Left ventricle myocardium inferior (tissue), 1 donor: ENCODE data around the gene SUMO3. TPM values are rescaled to one million over a fixed set of nuclear protein-coding genes. Genes with fewer than 3 reads are reported as not detected.

Source experiments
- DNase-seq: peaks from one replicate; pipeline ENCODE4 v3.0.0-alpha.2; 2020
- H3K27ac ChIP-seq: fragments of 200-600 bp; replicated peaks from 2 replicates; pipeline ENCODE4 v1.8.0; 2021
- H3K27me3 ChIP-seq: fragments of 200-600 bp; 2 replicates; pipeline ENCODE4 v1.8.0; 2021; ENCODE audit warnings: low read depth
- H3K36me3 ChIP-seq: fragments of 200-600 bp; 2 replicates; pipeline ENCODE4 v1.8.0; 2021
- H3K4me1 ChIP-seq: fragments of 200-600 bp; 2 replicates; pipeline ENCODE4 v1.8.0; 2021
- H3K4me3 ChIP-seq: fragments of 200-600 bp; 2 replicates; pipeline ENCODE4 v1.8.0; 2021; ENCODE audit warnings: mild to moderate bottlenecking, moderate library complexity
- H3K9me3 ChIP-seq: fragments of 200-600 bp; replicated peaks from 2 replicates; pipeline ENCODE4 v1.8.0; 2021
- intact Hi-C: fragments of 100-400 bp; cut with micrococcal nuclease; formaldehyde crosslinking; loops from one replicate; pipeline ENCODE4 v1.11.0; 2022
- total RNA-seq: library from RNA; stranded (reverse); fragmentation: NEBNext Ultra II Directional; extraction: Animal tissue kit (Norgen Biotek cat#: 25700); gene quantifications from one replicate; pipeline ENCODE4 v1.2.1, GENCODE V29; 2021
- TF ChIP-seq, protein P1 (sequence below): fragments of 200-600 bp; IDR thresholded peaks from 2 replicates; pipeline ENCODE4 v1.8.0; 2021; ENCODE audit warnings: antibody characterized with exemption, mild to moderate bottlenecking, borderline replicate concordance
- donor health status: DM: no; HTN: yes; CAD: no; lungs with severe emphysema.

The SUMO3 gene
- total RNA-seq, 1 donor from 2014 or later, result 75.5 TPM

DNA sequence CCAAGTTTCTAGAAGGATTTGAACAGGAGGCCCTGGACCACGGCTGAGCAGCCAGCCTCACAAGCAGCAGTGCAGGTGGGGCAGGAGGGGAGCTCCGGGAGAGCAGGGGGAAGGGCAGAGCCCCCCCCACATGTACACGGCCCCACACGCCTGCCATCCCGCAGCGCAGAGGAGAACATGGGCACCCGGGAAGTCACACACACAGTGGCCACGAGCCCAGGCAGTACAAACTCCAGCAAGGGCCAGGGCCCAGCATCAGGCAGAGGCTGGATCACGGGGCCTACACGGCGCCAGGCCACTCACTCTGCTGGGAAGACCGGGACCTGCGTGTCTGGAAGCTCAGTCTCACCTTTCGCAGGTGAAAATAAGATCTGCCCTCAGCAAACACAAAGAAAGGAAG, 5.2 kb downstream of the SUMO3 start:
- H3K36me3 ChIP-seq, result peaks cover 54% of the 10 kb centered on the region
- TF ChIP-seq, protein P1, sequence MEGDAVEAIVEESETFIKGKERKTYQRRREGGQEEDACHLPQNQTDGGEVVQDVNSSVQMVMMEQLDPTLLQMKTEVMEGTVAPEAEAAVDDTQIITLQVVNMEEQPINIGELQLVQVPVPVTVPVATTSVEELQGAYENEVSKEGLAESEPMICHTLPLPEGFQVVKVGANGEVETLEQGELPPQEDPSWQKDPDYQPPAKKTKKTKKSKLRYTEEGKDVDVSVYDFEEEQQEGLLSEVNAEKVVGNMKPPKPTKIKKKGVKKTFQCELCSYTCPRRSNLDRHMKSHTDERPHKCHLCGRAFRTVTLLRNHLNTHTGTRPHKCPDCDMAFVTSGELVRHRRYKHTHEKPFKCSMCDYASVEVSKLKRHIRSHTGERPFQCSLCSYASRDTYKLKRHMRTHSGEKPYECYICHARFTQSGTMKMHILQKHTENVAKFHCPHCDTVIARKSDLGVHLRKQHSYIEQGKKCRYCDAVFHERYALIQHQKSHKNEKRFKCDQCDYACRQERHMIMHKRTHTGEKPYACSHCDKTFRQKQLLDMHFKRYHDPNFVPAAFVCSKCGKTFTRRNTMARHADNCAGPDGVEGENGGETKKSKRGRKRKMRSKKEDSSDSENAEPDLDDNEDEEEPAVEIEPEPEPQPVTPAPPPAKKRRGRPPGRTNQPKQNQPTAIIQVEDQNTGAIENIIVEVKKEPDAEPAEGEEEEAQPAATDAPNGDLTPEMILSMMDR, result no peak

GRCh38 chr21:44810779-44811178, 7.1 kb downstream of the SUMO3 start:
- intact Hi-C loops, result no loop called here
- H3K9me3 ChIP-seq, result no peaks in the 10 kb centered on the region
- H3K36me3 ChIP-seq, result peaks cover 72% of the 10 kb centered on the region
- H3K27ac ChIP-seq, result no peak overlapping the region
- DNase-seq, result no peak
- TF ChIP-seq, protein P1, result no peak
- H3K27me3 ChIP-seq, result no peaks in the 10 kb centered on the region
- H3K4me3 ChIP-seq, result no peak overlapping the region
- H3K4me1 ChIP-seq, result peaks cover 20% of the 10 kb centered on the region

More for the DNA sequence above, 5.2 kb downstream of the SUMO3 start:
- Histone ChIP-seq H3K27me3 (no peaks in the 10 kb centered on the region), H3K4me3 (no peak overlapping the region), H3K9me3 (no peaks in the 10 kb centered on the region), H3K4me1 (peaks cover 37% of the 10 kb centered on the region), H3K27ac (no peak overlapping the region)
- DNase-seq, result no peak
- intact Hi-C loops, result no loop called here

DNA sequence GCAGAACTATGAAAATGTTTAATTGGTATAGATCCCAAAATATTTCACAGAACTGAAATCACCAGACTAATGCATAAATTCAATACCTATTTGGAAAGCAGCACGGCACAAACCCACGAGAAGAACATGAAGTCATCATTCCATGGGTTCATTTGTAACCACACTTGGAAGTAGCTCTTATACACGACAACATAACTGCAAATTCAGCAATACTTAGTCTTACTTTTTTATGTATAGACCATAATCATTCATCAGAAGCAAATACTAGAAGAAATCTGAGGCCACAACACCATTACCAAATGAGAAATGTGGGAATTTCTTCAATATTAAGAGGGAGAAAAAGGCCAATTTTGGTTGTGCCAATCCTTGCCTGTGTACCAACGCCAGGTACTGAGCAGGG, 12.0 kb downstream of the SUMO3 start:
- no peaks in the 10 kb centered on the region for H3K27me3 ChIP-seq
- peaks cover 59% of the 10 kb centered on the region for H3K36me3 ChIP-seq
- intact Hi-C loops, result no loop called here

GRCh38 chr21:44805226-44805625, 12.6 kb downstream of the SUMO3 start:
- Histone ChIP-seq H3K36me3 (peaks cover 55% of the 10 kb centered on the region), H3K4me3 (no peak overlapping the region), H3K27me3 (no peaks in the 10 kb centered on the region), H3K9me3 (no peaks in the 10 kb centered on the region), H3K4me1 (peaks cover 44% of the 10 kb centered on the region), H3K27ac (no peak overlapping the region)
- intact Hi-C loops, result no loop called here
- TF ChIP-seq, protein P1, result no peak
- no peak for DNase-seq

More for the DNA sequence above, 12.0 kb downstream of the SUMO3 start:
- no peak overlapping the region for H3K27ac ChIP-seq
- TF ChIP-seq, protein P1, result no peak
- no peak overlapping the region for H3K4me3 ChIP-seq
- DNase-seq, result no peak
- no peaks in the 10 kb centered on the region for H3K9me3 ChIP-seq
- H3K4me1 ChIP-seq, result peaks cover 37% of the 10 kb centered on the region

DNA sequence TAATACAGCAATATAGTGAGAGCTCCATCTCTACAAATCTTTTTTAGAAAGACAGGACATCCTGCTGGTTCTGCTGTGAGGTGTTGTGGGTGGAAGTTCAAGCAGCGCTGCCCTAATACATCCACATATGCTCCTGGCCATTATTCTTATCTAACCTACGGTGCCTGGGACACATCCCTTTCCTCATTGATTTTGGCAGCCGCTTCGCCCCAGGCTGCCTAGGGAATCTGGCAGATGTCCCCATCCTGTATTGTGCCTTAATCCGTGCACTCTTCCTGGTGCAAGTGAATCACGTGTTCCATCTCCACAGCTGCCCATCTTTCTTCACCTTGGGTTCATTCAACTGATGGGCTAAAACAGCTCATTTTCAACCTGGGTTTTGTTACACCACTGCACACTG, 13.1 kb downstream of the SUMO3 start:
- peaks cover 48% of the 10 kb centered on the region for H3K4me1 ChIP-seq
- H3K9me3 ChIP-seq, result no peaks in the 10 kb centered on the region
- DNase-seq, result no peak
- peaks cover 50% of the 10 kb centered on the region for H3K36me3 ChIP-seq
- no peak overlapping the region for H3K27ac ChIP-seq
- no peaks in the 10 kb centered on the region for H3K27me3 ChIP-seq
- intact Hi-C loops, result no loop called here
- TF ChIP-seq, protein P1, result no peak
- H3K4me3 ChIP-seq, result no peak overlapping the region
